B cell (primary cell): ENCODE data around the gene CALD1.
"Not testable (repeated sequence)": the region's sequence is repeated elsewhere in the genome, so short reads cannot be mapped to it uniquely, and the experiment has no call there.

ENCODE experiments used
- EZH2 ChIP-seq: IDR thresholded peaks from 2 replicates; pipeline ENCODE4 v1.6.1; 2012; ENCODE audit warnings: borderline replicate concordance, low read depth, mild to moderate bottlenecking, moderate library complexity, low read length; ENCODE audit not compliant: insufficient read depth, poor library complexity, severe bottlenecking
- TF ChIP-seq, protein P1 (sequence below): fragments of 200-600 bp; IDR thresholded peaks from one replicate; pipeline ENCODE4 v1.8.0; 2022; ENCODE audit warnings: antibody characterized with exemption, mild to moderate bottlenecking

DNA sequence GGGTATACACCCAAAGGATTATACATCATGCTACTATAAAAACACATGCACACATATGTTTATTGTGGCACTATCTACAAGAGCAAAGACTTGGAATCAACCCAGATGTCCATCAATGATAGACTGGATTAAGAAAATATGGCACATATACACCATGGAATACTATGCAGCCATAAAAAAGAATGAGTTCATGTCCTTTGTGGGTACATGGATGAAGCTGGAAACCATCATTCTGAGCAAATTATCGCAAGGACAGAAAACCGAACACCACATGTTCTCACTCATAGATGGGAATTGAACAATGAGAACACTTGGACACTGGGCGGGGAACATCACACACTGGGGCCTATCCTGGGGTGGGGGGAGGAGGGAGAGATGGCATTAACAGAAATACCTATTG is 202.2 kb downstream of the CALD1 start:
- TF ChIP-seq, protein P1, sequence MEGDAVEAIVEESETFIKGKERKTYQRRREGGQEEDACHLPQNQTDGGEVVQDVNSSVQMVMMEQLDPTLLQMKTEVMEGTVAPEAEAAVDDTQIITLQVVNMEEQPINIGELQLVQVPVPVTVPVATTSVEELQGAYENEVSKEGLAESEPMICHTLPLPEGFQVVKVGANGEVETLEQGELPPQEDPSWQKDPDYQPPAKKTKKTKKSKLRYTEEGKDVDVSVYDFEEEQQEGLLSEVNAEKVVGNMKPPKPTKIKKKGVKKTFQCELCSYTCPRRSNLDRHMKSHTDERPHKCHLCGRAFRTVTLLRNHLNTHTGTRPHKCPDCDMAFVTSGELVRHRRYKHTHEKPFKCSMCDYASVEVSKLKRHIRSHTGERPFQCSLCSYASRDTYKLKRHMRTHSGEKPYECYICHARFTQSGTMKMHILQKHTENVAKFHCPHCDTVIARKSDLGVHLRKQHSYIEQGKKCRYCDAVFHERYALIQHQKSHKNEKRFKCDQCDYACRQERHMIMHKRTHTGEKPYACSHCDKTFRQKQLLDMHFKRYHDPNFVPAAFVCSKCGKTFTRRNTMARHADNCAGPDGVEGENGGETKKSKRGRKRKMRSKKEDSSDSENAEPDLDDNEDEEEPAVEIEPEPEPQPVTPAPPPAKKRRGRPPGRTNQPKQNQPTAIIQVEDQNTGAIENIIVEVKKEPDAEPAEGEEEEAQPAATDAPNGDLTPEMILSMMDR: not testable (repeated sequence)
- not testable (repeated sequence) for TF ChIP-seq EZH2
